Gastroesophageal sphincter (tissue), 4 donors: ENCODE data around the gene CYP3A4. TPM values are rescaled to one million over a fixed set of nuclear protein-coding genes. Genes with fewer than 3 reads are reported as not detected.
"Not testable (repeated sequence)": the region's sequence is repeated elsewhere in the genome, so short reads cannot be mapped to it uniquely, and the experiment has no call there.

Experiments used
- ATAC-seq: fragments of 150-250 bp; one replicate; pipeline ENCODE4 v1.9.1; 2016; ENCODE audit warnings: mild to moderate bottlenecking, moderate library complexity
- H3K27ac ChIP-seq, 4 donors: fragments of 200-600 bp; sonication (generic) in 3 of 4; 1 replicate in 3 of 4; 2 replicates in 1 of 4; pipeline ENCODE4 v1.5.1; 2016 to 2019
- H3K27me3 ChIP-seq: fragments of 200-600 bp; sonication (generic); one replicate; pipeline ENCODE4 v1.5.1; 2019
- H3K36me3 ChIP-seq, 2 donors: fragments of 200-600 bp; sonication (generic); one replicate each; pipeline ENCODE4 v1.5.1; 2019; ENCODE audit warnings: control low read depth in 1 of 2
- H3K4me1 ChIP-seq, 3 donors: fragments of 200-600 bp; sonication (generic); 1 replicate in 2 of 3; 2 replicates in 1 of 3; pipeline ENCODE4 v1.5.1; 2016 to 2019; ENCODE audit warnings: control low read depth in 2 of 3
- H3K4me3 ChIP-seq, 2 donors: fragments of 200-600 bp; sonication (generic); one replicate each; pipeline ENCODE4 v1.5.1; 2019; ENCODE audit warnings: mild to moderate bottlenecking in 1 of 2, moderate library complexity in 1 of 2
- H3K9me3 ChIP-seq, 3 donors: fragments of 200-600 bp; sonication (generic); one replicate each; pipeline ENCODE4 v1.5.1; 2017 to 2019; ENCODE audit warnings: control low read depth in 2 of 3
- EP300 ChIP-seq: sonication (generic); formaldehyde crosslinking; IDR thresholded peaks from one replicate; pipeline ENCODE4 v1.6.1; 2017; ENCODE audit warnings: antibody characterized with exemption, mild to moderate bottlenecking
- POLR2A ChIP-seq, 2 donors: fragments of 450-650 bp; IDR thresholded peaks; one replicate each; pipeline ENCODE4 v1.6.1; 2017; ENCODE audit warnings: antibody characterized with exemption in 2 of 2, mild to moderate bottlenecking in 2 of 2, moderate library complexity in 1 of 2
- POLR2AphosphoS5 ChIP-seq: sonication (generic); formaldehyde crosslinking; IDR thresholded peaks from one replicate; pipeline ENCODE4 v1.6.1; 2017; ENCODE audit warnings: antibody characterized with exemption
- WGBS, 2 donors: methylation state at CpG; one replicate each; pipeline ENCODE4 v1.1.5; 2018; ENCODE audit warnings: low coverage in 1 of 2; 5-methylcytosine and 5-hydroxymethylcytosine counted together
- total RNA-seq, 4 donors: library from RNA; depleted of rRNA; stranded (reverse); fragments of >200 nt; gene quantifications; one replicate each; pipeline ENCODE4 v1.1.0, GENCODE V29; 2016
- TF ChIP-seq, protein P1 (sequence below), 4 experiments: fragments of 200-600 bp in 2 of 4; fragments of 450-650 bp in 2 of 4; sonication (generic) in 1 of 4; IDR thresholded peaks; one replicate each; pipeline ENCODE4 v1.5.1; 2017 to 2019; ENCODE audit warnings: antibody characterized with exemption in 4 of 4, mild to moderate bottlenecking in 2 of 4, moderate library complexity in 2 of 4

The CYP3A4 gene
- total RNA-seq, 4 donors from 2014 or later: not detected

DNA sequence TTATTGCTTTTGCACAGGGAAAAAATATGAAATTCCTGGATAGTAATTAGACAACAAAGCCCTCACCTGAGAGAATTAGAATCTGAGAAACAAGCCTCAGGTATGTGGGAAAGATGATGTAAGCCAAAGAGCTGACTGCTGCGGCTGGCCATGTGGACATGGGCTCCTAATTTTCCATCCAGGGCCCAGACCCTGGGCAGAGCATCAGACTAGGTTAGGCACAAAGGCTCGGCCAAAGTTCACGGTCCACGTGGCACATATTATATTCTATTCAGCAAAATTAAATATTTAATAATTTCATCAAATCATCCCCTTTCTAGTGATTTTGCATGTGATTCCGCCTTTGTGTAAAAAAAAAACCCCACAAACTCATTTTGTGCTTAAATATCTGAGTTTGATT lies 5.1 kb downstream of the CYP3A4 start:
- H3K27me3 ChIP-seq: no peaks in the 10 kb centered on the region
- TF ChIP-seq, protein P1, sequence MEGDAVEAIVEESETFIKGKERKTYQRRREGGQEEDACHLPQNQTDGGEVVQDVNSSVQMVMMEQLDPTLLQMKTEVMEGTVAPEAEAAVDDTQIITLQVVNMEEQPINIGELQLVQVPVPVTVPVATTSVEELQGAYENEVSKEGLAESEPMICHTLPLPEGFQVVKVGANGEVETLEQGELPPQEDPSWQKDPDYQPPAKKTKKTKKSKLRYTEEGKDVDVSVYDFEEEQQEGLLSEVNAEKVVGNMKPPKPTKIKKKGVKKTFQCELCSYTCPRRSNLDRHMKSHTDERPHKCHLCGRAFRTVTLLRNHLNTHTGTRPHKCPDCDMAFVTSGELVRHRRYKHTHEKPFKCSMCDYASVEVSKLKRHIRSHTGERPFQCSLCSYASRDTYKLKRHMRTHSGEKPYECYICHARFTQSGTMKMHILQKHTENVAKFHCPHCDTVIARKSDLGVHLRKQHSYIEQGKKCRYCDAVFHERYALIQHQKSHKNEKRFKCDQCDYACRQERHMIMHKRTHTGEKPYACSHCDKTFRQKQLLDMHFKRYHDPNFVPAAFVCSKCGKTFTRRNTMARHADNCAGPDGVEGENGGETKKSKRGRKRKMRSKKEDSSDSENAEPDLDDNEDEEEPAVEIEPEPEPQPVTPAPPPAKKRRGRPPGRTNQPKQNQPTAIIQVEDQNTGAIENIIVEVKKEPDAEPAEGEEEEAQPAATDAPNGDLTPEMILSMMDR (IDR thresholded peaks at IDR 0.05): no peak
- no peak for TF ChIP-seq POLR2AphosphoS5
- H3K9me3 ChIP-seq: peaks cover 0 to 10% (median 0%) of the 10 kb centered on the region in 3 donors
- no peak for ATAC-seq
- H3K36me3 ChIP-seq: no peaks in the 10 kb centered on the region
- WGBS, 2 donors: 74 to 93% methylated on average over 5 of the region's 5 CpGs
- H3K4me3 ChIP-seq: no peak overlapping the region
- no peaks in the 10 kb centered on the region for H3K4me1 ChIP-seq
- H3K27ac ChIP-seq: no peak overlapping the region

DNA sequence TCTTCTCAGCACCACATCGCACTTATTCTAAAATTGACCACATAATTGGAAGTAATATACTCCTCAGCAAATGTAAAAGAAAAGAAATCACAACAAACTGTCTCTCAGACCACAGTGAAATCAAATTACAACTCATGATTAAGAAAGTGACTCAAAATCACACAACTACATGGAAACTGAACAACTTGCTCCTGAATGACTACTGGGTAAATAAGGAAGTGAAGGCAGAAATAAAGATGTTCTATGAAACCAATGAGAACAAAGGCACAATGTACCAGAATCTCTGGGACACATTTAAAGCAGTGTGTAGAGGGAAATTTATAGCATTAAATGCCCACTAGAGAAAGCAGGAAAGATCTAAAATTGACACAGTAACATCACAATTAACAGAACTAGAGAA lies 10.6 kb downstream of the CYP3A4 start:
- H3K27ac ChIP-seq, H3K27me3 ChIP-seq, H3K4me1 ChIP-seq, H3K4me3 ChIP-seq, H3K36me3 ChIP-seq, ATAC-seq: not testable (repeated sequence)
- peaks cover 0 to 21% (median 0%) of the 10 kb centered on the region in 3 donors for H3K9me3 ChIP-seq
- WGBS, 2 donors: 83 to 100% methylated on average over 1 of the region's 1 CpG

- H3K9me3 ChIP-seq: peaks cover 0 to 21% (median 0%) of the 10 kb centered on the region in 3 donors
- no peaks in the 10 kb centered on the region for H3K4me1 ChIP-seq
- H3K4me3 ChIP-seq: no peak overlapping the region
- 75 to 80% methylated on average over 1 of the region's 1 CpG for WGBS, 2 donors
- TF ChIP-seq, protein P1 (IDR thresholded peaks at IDR 0.05): no peak
- TF ChIP-seq POLR2AphosphoS5 (no peak), EP300 (no peak), POLR2A (IDR thresholded peaks at IDR 0.05) (no peak)
- no peaks in the 10 kb centered on the region for H3K36me3 ChIP-seq
- ATAC-seq: no peak
- peaks cover 4% of the 10 kb centered on the region for H3K27me3 ChIP-seq
- H3K27ac ChIP-seq: no peak overlapping the region
Measured at GRCh38 chr7:99772565-99772964, 11.4 kb downstream of the CYP3A4 start.

DNA sequence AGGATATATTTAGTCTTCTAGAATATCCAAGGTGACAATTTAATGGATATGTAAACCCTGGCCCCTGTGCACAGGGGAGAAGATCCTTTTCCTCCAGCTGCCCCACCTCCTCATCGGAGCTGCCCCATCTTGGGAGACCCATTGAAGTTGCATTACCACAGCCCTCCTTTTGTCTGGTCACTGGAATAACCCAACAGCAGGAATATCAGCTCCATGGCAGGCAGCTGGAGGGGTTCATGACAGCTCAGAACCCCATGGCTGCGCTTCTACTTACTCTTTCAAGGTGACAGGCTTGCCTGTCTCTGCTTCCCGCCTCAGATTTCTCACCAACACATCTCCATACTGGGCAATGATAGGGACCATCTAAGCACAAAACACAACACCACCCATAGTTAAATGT lies 14.5 kb downstream of the CYP3A4 start:
- H3K36me3 ChIP-seq, H3K4me1 ChIP-seq, H3K27ac ChIP-seq, H3K27me3 ChIP-seq, ATAC-seq, H3K4me3 ChIP-seq: not testable (repeated sequence)
- H3K9me3 ChIP-seq: peaks cover 0 to 11% (median 0%) of the 10 kb centered on the region in 3 donors
- 100% methylated on average over 1 of the region's 3 CpGs; no CpG with 5 or more reads in 1 of the 2 donors for WGBS, 2 donors

DNA sequence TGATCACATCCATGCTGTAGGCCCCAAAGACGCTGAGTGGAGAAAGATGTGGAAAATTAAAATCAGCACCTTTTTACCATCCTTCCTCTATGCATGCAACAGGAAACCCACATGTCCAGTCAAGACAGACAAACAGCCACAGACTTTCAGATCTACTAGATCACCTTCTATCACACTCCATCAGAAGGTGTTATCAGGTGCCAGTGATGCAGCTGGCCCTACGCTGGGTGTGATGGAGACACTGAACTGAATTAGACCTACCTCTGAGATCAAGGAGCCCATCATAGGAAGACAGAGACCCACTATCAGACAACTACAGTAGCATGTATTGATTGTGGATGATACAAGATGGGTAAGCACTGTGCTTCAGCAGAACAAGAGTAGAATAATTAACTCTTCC lies 15.5 kb downstream of the CYP3A4 start:
- WGBS, 2 donors: 46 to 90% methylated on average over 2 of the region's 2 CpGs
- Histone ChIP-seq H3K4me3 (no peak overlapping the region), H3K27ac (no peak overlapping the region), H3K9me3 (peaks cover 0 to 11% (median 0%) of the 10 kb centered on the region in 3 donors), H3K4me1 (no peaks in the 10 kb centered on the region), H3K27me3 (peaks cover 4% of the 10 kb centered on the region), H3K36me3 (no peaks in the 10 kb centered on the region)
- ATAC-seq: no peak
- TF ChIP-seq EP300 (no peak), POLR2AphosphoS5 (no peak), POLR2A (IDR thresholded peaks at IDR 0.05) (no peak)
- TF ChIP-seq, protein P1 (IDR thresholded peaks at IDR 0.05): no peak

GRCh38 chr7:99767662-99768061 lies 16.3 kb downstream of the CYP3A4 start:
- Histone ChIP-seq H3K4me3 (no peak overlapping the region), H3K27ac (no peak overlapping the region), H3K27me3 (peaks cover 4% of the 10 kb centered on the region), H3K9me3 (peaks cover 0 to 11% (median 0%) of the 10 kb centered on the region in 3 donors), H3K36me3 (no peaks in the 10 kb centered on the region), H3K4me1 (no peaks in the 10 kb centered on the region)
- 0 to 46% methylated on average over 1 of the region's 1 CpG for WGBS, 2 donors
- TF ChIP-seq, protein P1 (IDR thresholded peaks at IDR 0.05): no peak
- TF ChIP-seq POLR2A (IDR thresholded peaks at IDR 0.05) (no peak), POLR2AphosphoS5 (no peak), EP300 (no peak)
- no peak for ATAC-seq
